HG03064 (cell line): Measurements from ENCODE around the gene NMT2.

ENCODE experiments used
- ATAC-seq: cut with Tn5 transposase; IDR thresholded peaks from one replicate; pipeline ENCODE4 v1.9.1; 2021; ENCODE audit warnings: low read depth; ENCODE audit not compliant: unreplicated experiment

The NMT2 gene

DNA sequence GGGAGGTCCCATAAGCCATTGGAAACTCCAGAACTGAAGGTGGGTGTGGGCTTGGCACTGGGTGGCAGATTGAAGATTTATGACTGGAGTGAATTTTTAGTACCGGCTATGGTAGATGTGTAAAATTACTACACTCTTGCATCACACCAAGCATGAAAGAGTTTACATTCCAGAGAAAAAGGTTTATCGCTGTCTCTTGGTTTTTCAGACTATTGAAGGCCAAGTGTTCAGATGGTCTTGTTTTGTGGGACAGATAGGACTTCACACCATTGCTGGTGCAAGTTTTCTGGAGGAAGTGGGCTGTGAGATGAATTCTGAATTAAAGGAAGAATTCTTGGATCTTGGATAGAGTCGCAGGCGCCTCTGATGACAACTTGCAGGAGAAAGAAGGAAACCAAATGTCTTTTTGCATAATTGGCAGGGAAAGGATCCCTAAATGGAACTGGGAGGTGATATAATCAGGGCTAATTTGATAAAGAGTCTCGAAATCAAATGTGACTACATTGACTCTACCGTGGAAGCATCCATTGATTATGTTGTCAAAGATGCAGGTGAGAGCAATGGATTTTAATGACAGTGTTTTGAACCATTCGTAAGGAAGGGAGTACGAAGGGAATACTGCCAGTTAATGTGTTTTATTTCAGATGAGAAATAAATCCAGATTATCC, 14.2 kb upstream of the NMT2 start:
- no peak for ATAC-seq

DNA sequence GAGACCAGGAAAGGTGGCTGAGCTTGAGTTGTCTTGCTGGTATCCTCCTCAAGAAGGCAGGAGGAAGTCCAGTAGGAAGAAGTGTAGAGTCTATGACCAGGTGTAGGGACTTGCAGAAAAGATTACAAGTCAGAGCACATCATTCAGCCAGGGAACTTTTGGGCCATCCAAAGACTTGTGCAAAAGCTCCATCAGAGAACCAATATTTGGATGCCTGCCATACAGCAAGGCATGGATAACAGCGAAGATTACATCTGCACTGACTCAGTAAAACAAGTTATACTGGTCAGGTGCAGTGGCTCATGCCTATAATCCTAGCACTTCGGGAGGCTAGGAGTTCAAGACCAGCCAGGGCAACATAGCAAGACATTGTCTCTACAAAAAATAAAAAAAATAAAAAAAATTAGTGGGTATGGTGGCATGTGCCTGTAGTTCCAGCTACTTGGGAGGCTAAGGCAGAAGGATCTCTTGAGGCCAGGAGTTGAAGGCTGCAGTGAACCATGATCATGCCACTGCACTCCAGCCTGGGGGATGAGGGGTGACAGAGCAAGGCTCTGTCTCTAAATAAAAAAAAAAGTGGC, 13.2 kb upstream of the NMT2 start:
- no peak for ATAC-seq

DNA sequence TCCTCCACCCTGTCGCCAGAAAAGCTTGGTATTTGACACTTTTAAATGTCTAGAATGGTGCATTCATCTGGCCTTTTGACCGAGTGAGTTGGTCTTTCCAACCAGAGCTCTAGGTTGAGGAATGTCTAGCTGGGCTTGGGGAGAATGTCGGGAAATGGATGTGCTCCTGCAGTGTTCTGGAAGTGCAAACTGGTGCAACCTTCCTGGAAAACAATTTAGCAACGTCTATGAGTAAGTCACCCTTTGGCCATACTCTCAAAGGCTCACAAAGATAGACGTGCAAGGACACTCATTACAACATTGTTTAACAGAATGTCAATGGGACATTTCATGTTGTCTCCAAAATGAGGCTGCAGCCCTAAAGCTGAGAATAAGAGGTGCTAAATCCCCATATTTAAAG, 12.2 kb upstream of the NMT2 start:
- no peak for ATAC-seq

DNA sequence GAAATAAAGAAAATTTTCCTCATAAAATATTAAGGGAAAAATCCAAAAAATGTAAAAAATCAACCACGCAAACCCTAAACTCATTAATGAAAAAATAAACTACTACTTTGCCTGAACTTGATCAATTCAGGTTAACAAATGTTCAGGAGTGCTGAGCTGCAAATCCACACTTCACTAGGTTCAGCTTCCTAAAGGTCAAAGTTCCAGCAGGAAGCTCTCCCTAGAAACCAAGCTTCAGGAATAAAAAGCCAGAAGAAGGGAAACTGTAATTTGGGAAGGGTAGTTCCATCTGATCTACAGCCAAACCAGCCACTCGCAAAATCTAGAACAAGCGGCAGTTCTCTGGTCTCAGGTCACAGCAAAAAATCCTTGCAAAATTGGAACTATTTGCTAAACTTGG, 7.8 kb upstream of the NMT2 start:
- no peak for ATAC-seq

DNA sequence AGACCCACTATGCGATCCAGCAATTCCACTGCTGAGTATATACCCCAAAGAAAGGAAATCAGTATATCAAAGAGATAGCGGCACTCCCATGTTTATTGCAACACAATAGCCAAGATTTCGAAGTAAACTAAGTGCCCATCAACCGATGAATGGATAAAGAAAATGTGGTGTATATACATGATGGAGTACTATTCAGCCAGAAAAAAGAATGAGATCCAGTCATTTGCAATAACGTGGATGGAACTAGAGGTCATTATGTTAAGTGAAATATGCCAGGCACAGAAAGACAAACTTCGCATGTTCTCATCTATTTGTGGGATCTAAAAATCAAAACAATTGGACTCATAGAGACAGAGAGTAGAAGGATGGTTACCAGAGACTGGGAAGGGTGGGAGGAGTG, 7.1 kb upstream of the NMT2 start:
- no peak for ATAC-seq

DNA sequence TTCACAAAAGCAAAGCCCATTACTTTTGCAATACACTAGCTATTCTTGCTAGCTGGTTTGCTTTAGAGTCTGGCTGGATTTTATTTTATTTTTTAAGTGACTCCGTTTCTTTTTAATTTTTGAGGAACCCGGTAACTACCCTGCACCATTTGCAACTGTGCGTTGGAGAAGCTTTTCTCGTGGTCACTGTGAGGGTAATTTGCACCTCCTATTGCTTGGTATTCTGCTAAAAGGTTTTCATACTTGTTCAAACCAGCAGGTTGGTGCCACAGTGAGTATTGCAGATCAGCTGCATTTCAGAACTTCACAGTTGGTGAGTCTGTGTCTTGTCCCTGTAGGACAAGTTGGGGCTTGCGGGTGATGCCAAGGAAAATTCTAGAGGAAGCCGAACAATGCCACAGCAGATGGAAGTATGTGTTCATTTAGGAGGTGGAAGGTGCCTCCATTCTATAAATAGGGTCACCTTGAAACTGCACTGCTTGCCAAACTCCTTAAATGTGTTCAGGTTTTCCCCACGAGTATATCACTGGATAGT, 3.9 kb upstream of the NMT2 start:
- no peak for ATAC-seq

DNA sequence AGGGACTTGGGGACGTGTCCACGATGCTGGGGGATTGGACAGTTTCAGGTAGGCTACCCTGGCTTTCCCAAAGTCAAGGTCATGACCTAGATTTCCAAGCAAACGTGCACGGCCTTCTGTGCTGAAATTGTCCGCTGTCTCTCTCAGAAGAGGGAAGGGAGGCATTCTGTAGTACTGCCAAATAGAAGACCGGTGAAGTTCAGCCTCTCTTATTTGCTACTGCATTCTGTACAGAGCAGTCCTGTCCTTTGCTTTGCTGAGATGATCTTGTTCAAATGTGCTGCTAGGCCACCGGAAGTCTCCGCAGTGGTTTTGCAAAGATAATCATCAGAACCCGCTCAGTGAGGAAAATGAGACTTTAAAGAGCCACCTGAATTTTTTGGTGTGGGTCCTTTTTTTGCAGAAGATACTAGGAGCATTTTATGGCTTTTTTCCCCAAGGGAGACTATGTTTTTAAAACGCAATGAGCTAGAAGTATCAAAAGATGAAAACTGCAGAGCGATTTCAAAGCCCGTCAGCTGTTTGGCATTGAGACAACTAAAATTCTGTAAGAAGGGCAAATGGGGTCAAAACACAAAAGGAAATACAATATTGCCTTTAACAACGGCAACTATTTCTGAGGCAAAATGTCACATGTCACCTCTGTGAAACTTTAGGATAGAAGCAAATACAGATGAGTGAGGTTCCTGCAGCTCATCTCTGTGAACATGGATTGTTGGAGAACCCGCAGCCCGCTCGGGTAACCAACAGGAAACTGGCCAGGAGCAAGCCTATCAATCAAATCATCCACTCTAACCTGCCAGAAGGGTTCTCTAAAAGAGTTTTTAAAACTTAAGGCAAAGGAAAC, 1.3 kb upstream of the NMT2 start:
- ATAC-seq, result no peak

DNA sequence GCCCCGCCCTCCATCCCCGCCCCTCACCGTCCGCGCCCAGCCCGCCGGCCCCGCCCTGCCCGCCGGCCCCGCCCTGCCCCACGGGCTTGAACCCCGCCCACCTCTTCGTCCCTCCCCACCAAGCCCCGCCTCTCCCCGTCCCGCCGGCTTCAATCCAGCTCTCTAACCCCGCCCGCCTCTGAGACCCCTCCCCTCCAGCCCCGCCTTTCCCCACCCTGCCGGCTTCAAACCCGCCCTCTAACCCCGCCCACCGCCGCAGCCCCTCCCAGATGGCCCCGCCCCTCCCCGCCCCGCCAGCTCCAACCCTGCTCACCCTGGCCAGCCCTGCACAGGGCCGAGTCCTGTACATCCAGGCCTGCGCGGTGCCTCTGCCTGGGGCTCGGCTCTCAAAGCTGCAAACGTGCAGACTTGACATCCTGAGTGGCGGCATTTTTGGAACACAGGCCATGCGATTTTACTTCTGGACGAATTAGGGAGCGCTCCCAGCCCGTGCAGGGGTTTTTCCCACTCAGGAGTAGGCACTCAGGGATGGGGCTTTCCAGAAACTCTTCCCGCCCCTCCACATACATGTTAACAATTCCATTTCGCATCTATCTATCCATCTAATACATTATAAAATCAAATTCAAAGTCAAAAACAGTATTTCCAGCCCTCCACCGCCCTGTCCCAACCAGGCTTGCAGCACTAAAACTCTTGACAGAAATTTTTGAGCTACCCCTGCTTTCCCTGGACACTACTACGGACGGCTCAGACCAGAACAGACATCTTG, 477 bp upstream of the NMT2 start:
- peak; percentile 39 for ATAC-seq

DNA sequence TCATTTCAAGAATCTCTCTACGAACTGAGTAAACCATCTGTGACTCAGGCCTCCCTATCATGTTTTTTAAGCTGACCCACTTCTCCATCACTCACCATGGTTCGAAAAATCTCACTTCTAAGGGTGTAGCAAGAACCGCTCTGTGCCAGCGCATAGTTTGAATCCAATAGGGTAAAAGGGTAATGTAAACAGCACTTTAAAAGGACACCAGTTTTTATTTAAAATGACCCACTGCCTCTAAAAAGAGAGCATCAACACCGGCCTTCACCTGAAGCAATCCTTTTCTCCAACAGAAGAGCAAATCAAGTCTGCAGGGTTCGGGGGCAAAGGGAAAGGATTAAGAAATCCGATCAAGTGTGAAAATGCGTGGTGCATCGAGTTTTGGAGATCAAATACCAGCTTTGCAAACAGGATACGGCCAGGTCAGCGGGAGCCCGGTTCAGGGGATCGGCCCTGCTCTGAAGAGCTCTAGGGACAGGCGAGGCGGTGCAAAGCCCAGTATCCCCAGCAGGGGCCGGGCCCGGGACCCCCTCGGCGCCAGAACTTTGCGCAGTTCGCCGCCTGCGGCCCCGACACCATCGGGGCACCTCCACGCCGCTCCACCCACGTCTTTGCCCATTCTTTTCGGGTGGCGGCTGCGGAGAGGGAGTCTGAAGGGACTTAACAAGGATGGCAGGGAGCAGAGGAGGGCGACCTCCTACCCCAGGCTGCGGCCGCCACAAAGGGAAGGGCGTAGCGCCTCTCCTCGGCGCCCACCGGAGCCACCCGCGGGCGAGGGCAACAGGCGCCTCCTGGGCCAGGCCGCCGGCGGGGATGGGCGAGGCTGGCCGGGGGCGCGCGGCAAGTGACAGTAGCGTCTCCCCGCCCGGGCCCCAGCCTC, 842 bp downstream of the NMT2 start:
- peak; percentile 40 for ATAC-seq

DNA sequence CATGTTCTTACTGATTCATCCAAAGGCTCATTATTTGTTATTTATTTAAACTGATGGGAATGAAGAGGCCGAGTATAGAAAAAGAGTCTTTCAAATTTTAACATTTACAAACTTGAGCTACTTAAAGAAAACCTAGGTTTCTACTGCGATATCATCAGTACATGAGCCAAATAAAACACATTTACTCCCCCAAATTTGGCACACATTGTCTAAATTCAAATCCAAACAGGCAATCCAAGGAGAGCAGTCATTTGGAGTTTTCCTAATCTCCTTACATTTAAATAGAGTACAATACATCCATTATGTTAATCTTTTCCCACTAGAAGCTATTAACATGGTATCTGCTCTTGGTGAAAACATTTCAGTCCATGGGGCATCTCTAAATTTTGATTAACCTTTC, 2.2 kb downstream of the NMT2 start:
- no peak for ATAC-seq

DNA sequence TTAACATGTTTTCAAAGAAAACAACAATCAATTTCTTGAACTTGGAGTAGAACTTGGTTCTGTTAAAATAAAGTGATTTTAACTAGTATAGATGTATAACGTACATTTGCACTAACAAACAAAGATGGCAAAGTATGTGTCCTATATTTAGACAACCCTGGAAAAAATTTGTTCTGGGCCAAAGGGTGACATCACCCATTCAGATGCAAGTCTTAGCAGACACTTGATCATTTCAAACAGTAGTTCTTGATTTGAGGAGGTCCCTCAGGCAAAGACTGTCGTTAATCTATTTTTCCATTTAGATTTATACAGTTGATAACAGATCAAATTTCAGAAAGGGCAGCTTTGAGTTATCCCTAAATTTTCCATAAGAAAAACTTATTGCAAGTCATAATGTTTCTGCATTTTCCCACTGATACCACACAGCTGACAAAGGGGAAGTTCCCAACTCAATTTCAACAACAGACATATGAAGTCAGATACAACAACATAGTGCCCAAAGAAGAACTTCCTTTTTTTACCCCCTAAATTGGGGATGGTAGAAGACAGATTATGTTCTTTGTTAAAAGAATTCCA, 5.2 kb downstream of the NMT2 start:
- ATAC-seq, result no peak

DNA sequence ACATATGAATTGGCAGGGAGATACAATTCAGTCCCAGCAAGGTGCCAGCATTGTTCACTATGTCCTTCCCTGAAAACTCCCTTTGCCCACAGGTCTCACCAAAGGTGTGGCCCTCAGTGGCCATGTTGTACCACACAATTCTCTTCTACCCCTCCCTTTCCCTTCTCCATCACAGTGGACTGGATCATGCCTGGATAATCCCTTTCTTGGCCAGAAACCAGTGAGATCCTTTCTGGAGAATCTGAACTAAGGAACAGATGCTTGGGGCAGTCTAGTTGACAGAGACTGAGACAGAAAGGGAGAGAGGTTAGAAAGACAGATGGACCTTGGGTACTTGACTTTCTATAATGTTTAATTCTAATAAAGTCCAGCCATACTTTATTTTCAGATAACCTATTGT, 9.5 kb downstream of the NMT2 start:
- ATAC-seq, result no peak

DNA sequence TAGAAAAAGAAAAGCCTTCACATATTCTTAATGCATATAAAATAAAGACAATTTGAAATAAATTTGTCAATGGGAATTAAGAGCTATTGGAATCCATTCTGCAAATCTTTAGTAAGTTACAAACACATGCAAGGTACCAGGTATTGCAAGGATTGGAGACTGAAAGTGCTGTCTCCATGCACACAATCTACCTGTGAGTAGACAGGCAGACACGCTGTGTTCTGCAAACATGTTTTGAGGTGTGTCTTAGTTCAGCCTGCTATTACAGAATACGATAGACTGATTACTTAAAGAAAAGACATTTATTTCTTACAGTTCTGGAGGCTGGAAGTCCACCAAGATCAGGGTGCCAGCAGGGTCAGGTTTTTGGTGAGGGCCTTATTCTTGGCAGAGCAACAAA, 10.0 kb downstream of the NMT2 start:
- no peak for ATAC-seq

DNA sequence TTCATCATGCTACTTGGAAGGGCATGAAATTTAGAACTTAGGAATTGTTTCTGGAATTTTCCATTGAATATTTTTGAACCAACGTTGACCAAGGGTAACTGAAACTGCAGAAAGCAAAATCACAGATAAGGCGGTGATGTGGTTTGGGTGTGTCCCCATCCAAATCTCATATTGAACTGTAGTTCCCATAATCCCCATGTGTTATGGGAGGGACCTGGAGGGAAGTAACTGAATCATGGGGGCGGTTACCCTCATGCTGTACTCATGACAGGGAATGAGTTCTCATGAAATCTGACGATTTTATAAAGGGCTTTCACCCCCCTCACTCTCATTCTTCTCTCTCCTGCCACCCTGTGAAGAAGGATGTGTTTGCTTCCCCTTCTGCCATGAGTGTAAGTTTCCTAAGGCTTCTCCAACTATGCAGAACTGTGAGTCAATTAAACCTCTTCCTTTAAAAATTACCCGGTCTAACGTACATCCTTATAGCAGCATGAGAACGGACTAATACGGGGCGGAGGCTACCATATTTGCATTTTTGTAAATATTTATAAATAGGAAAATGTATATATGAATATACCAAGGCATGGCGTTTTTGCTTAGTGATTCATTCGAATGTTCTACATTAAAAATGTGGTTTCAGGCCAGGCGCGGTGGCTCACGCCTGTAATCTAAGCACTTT, 12.4 kb downstream of the NMT2 start:
- no peak for ATAC-seq

DNA sequence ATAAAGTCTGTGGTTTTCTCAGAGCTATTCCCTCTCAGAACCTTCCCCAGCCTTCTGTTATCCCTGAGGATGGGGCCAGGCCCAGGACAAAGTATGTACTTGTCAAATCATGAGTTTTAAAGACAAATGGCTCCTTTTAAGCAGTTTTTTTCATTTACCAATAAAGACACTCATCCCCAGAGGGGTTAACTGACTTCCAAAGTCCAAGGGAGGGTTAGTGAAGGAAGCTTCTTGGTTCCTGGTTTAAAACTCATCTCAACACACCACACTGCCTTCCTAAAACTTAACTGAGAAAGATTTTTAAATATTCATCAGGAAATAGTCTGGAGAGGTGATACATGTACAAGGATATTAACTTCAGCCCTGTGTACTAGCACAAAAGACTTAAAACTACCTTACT, 15.9 kb downstream of the NMT2 start:
- ATAC-seq, result no peak

DNA sequence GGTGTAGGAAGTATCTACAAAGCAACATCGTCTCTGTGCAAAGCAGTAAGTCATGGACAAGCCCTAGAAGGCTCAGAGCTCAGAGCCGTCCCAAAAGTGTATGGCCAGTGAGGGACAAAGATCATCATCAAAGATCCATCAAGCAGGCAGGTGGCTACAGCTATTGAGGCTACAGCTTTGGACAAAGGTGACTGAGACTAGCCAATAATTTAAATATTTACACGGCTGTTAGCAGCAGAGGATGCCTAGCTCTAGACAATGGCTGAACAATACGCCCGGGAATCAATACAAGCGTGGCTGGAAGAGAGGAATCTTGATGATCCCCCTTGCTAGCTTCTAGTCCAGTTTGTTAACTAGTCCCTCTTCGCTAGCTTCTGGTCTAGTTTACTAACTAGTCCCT, 17.9 kb downstream of the NMT2 start:
- ATAC-seq, result no peak

DNA sequence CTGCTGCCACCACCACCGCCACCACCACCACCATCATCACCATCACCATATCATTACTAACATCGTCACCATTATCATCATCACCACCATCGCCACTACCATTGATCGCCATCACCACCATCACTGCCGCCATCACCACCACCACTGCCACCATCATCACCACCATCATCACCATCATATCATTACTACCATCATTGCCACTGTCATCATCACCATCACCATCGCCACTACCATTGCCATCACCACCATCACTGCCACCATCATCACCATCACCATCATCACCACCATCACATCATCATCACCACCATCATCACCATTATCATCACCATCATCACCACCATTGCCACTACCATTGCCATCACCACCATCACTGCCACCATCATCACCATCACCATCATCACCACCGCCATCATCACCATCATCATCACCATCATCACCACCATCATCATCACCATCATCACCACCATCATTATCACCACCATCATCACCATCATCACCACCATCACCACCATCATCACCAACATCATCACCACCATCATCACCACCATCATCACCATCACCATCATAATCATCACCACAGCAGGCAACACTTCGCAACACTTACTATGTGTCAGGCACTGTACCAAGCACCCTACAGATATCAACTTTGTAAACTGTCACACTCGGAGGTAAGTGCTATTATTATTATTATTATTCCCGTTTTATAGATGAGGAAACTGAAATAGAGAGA, 19.3 kb downstream of the NMT2 start:
- no peak for ATAC-seq

DNA sequence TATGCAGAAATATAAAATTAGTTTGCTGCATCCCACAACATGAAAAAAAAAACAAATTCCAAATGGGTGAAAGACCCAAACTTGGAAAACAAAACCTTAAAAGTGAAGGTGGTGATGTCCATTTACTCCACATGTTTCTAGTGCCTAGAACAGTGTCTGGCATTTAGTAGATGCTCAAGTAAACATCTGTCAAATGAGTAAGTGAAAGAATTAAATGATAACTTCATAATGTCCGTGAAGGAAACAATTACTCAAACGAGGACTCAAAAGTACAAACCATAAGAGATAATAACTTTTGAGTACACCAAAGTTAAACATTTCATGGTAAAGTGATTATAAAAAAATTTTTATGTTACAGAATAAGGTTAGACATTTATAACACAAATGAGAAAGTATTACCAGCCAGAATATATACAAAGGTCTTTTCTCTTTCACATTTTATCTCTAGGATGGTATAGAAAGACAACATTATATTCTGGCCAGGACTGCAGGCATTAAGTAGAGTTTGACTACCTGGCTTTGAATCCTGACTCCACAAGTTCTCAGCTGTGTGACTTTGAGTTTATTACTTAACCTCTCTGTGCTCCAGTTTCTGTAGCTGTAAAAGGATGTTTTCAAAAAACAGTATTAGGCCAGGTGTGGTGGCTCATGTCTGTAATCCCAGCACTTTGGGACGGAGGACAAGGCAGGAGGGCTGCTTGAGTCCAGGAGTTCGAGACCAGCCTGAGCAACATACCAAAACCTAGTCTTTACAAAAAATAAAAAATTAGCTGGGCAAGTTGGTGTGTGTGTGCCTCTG, 20.7 kb downstream of the NMT2 start:
- no peak for ATAC-seq
